Hepatocyte (in vitro differentiated cells): ENCODE data around the gene FNDC3B. TPM values are rescaled to one million over a fixed set of nuclear protein-coding genes. Genes with fewer than 3 reads are reported as not detected.

Experiments
- DNase-seq: peaks from one replicate; pipeline ENCODE4 v3.0.0-alpha.2; 2016; ENCODE audit warnings: low spot score
- H2AFZ ChIP-seq: fragments of 200-600 bp; sonication (generic); 2 replicates; pipeline ENCODE4 v1.6.0; 2016; ENCODE audit warnings: antibody characterized with exemption, mild to moderate bottlenecking
- H3K27ac ChIP-seq: fragments of 200-600 bp; sonication (generic); 2 replicates; pipeline ENCODE4 v1.5.1; 2016; ENCODE audit warnings: mild to moderate bottlenecking
- H3K27me3 ChIP-seq: fragments of 200-600 bp; sonication (generic); 2 replicates; pipeline ENCODE4 v1.6.1; 2016
- H3K36me3 ChIP-seq: fragments of 200-600 bp; sonication (generic); replicated peaks from 2 replicates; pipeline ENCODE4 v1.5.1; 2016; ENCODE audit warnings: low read depth; ENCODE audit not compliant: insufficient read depth
- H3K4me1 ChIP-seq: fragments of 200-600 bp; sonication (generic); 2 replicates; pipeline ENCODE4 v1.5.1; 2016; ENCODE audit warnings: mild to moderate bottlenecking, moderate library complexity; ENCODE audit not compliant: insufficient read depth
- H3K4me2 ChIP-seq: fragments of 200-600 bp; sonication (generic); 2 replicates; pipeline ENCODE4 v1.6.0; 2016
- H3K4me3 ChIP-seq: fragments of 200-600 bp; sonication (generic); 2 replicates; pipeline ENCODE4 v1.5.1; 2016; ENCODE audit warnings: mild to moderate bottlenecking
- H3K79me2 ChIP-seq: fragments of 200-600 bp; sonication (generic); 2 replicates; pipeline ENCODE4 v1.6.0; 2017; ENCODE audit warnings: mild to moderate bottlenecking
- H3K9me2 ChIP-seq: fragments of 200-600 bp; sonication (generic); replicated peaks from 2 replicates; pipeline ENCODE4 v1.6.0; 2017; ENCODE audit warnings: mild to moderate bottlenecking; ENCODE audit not compliant: insufficient read depth
- H3K9me3 ChIP-seq: fragments of 200-600 bp; sonication (generic); 2 replicates; pipeline ENCODE4 v1.5.1; 2016; ENCODE audit warnings: low read depth, mild to moderate bottlenecking
- H4K20me1 ChIP-seq: fragments of 200-600 bp; sonication (generic); 2 replicates; pipeline ENCODE4 v1.6.0; 2016; ENCODE audit warnings: mild to moderate bottlenecking; ENCODE audit not compliant: insufficient read depth, poor library complexity, severe bottlenecking
- CTCF ChIP-seq: fragments of 200-600 bp; sonication (generic); IDR thresholded peaks from 2 replicates; pipeline ENCODE4 v1.5.1; 2016; ENCODE audit warnings: antibody characterized with exemption, mild to moderate bottlenecking; ENCODE audit not compliant: poor library complexity
- EZH2 ChIP-seq: fragments of 200-600 bp; sonication (generic); IDR thresholded peaks from 2 replicates; pipeline ENCODE4 v1.6.1; 2016; ENCODE audit warnings: antibody characterized with exemption, mild to moderate bottlenecking, borderline replicate concordance
- EZH2phosphoT487 ChIP-seq: fragments of 200-600 bp; sonication (generic); IDR thresholded peaks from one replicate; pipeline ENCODE4 v1.6.1; 2018; ENCODE audit warnings: antibody characterized with exemption, mild to moderate bottlenecking, low read depth, moderate library complexity; ENCODE audit not compliant: unreplicated experiment, severe bottlenecking
- WGBS: methylation state at CpG from one replicate; pipeline ENCODE4 v1.1.6; 2016; ENCODE audit warnings: low lambda C conversion rate; ENCODE audit errors: missing lambda C conversion rate; 5-methylcytosine and 5-hydroxymethylcytosine counted together
- polyA plus RNA-seq: library from polyadenylated mRNA; unstranded; fragments of >200 nt; fragmentation: Nextera tagmentation; extraction: Ambion mirVana; gene quantifications from 2 replicates; pipeline ENCODE4 v1.2.1, GENCODE V29; 2016
- total RNA-seq: library from RNA; depleted of rRNA; stranded (reverse); fragments of >200 nt; gene quantifications from 2 replicates; pipeline ENCODE4 v1.2.3, GENCODE V29; 2014

Gene FNDC3B
- total and polyA plus RNA-seq, 2 experiments from 2014 or later = 61.2 to 113 TPM

GRCh38 chr3:172087602-172088580, 48.5 kb downstream of the FNDC3B start:
- Histone ChIP-seq H3K27ac (peak overlapping the region; percentile 29), H3K4me2 (no peak overlapping the region), H3K36me3 (no peaks in the 10 kb centered on the region), H4K20me1 (peaks cover 18% of the 10 kb centered on the region), H3K9me3 (no peaks in the 10 kb centered on the region), H3K4me3 (no peak overlapping the region), H3K4me1 (peaks cover 17% of the 10 kb centered on the region), H3K79me2 (peaks cover 98% of the 10 kb centered on the region), H3K27me3 (no peaks in the 10 kb centered on the region), H3K9me2 (no peaks in the 10 kb centered on the region), H2AFZ (no peak overlapping the region)
- no peak for DNase-seq
- WGBS = 76% methylated on average over 7 of the region's 7 CpGs
- TF ChIP-seq CTCF = no peak
- TF ChIP-seq EZH2phosphoT487 = no peak
- no peak for TF ChIP-seq EZH2

- Histone ChIP-seq H3K36me3 (no peaks in the 10 kb centered on the region), H4K20me1 (peaks cover 18% of the 10 kb centered on the region), H3K4me3 (no peak overlapping the region), H3K79me2 (peaks cover 95% of the 10 kb centered on the region), H3K9me3 (no peaks in the 10 kb centered on the region), H3K27me3 (no peaks in the 10 kb centered on the region), H3K4me1 (peaks cover 17% of the 10 kb centered on the region), H3K4me2 (no peak overlapping the region), H3K27ac (no peak overlapping the region), H2AFZ (no peak overlapping the region), H3K9me2 (no peaks in the 10 kb centered on the region)
- WGBS = 88% methylated on average over 4 of the region's 4 CpGs
- no peak for DNase-seq
- TF ChIP-seq EZH2 = no peak
- TF ChIP-seq CTCF = no peak
- no peak for TF ChIP-seq EZH2phosphoT487
These were observed 49.9 kb downstream of the FNDC3B start for GRCh38 chr3:172089250-172089649.

- no peak for DNase-seq
- 83% methylated on average over 4 of the region's 4 CpGs for WGBS
- Histone ChIP-seq H3K4me2 (no peak overlapping the region), H3K9me3 (no peaks in the 10 kb centered on the region), H4K20me1 (peaks cover 18% of the 10 kb centered on the region), H3K27ac (no peak overlapping the region), H3K4me1 (peaks cover 16% of the 10 kb centered on the region), H3K27me3 (no peaks in the 10 kb centered on the region), H3K4me3 (no peak overlapping the region), H3K9me2 (no peaks in the 10 kb centered on the region), H2AFZ (no peak overlapping the region), H3K36me3 (no peaks in the 10 kb centered on the region), H3K79me2 (peaks cover 95% of the 10 kb centered on the region)
- no peak for TF ChIP-seq EZH2
- TF ChIP-seq CTCF = no peak
- TF ChIP-seq EZH2phosphoT487 = no peak
These were observed 50.7 kb downstream of the FNDC3B start for GRCh38 chr3:172090035-172090434.
